ENCODE measurements around the gene GRID1.

GRCh38 chr10:85961479-85962067 lies 405.0 kb downstream of the GRID1 start:
- no peak for TF ChIP-seq CTCF (conservative IDR thresholded peaks at IDR 0.05)
- no peak for TF ChIP-seq EZH2 (IDR thresholded peaks at IDR 0.05; ENCODE audit: low read depth)
